Small intestine (tissue), 7 donors: Measurements from ENCODE around the gene ZSCAN2. TPM values are rescaled to one million over a fixed set of nuclear protein-coding genes. Genes with fewer than 3 reads are reported as not detected.

ENCODE experiments used
- DNase-seq, 2 donors: peaks; one replicate each; pipeline versions ENCODE4 v3.0.0 to v3.0.0-alpha.2; 2013
- FAIRE-seq: peaks from 2 replicates; lab custom pipeline; 2012; peaks lifted over from hg19 to GRCh38; lab: Jason Lieb, UNC
- H3K27ac ChIP-seq, 3 donors: one replicate each; pipeline ENCODE4 v1.5.1; 2013; ENCODE audit warnings: low read length in 2 of 3, mild to moderate bottlenecking in 2 of 3, control low read depth in 1 of 3, inconsistent platforms in 1 of 3, low read depth in 1 of 3, moderate library complexity in 1 of 3
- H3K27me3 ChIP-seq, 3 donors: one replicate each; pipeline ENCODE4 v1.6.1; 2013; ENCODE audit warnings: low read length in 3 of 3, inconsistent platforms in 1 of 3; ENCODE audit not compliant: control insufficient read depth in 3 of 3, insufficient read depth in 3 of 3
- H3K36me3 ChIP-seq, 3 donors: one replicate each; pipeline ENCODE4 v1.6.1; 2013; ENCODE audit warnings: low read length in 3 of 3, inconsistent platforms in 1 of 3, low read depth in 1 of 3, mild to moderate bottlenecking in 1 of 3, moderate library complexity in 1 of 3; ENCODE audit not compliant: control insufficient read depth in 3 of 3, insufficient read depth in 2 of 3
- H3K4me1 ChIP-seq, 3 donors: one replicate each; pipeline ENCODE4 v1.6.1; 2013; ENCODE audit warnings: low read length in 2 of 3, inconsistent platforms in 1 of 3, low read depth in 1 of 3, mild to moderate bottlenecking in 1 of 3, moderate library complexity in 1 of 3; ENCODE audit not compliant: control insufficient read depth in 3 of 3, insufficient read depth in 2 of 3
- H3K4me3 ChIP-seq, 3 donors: one replicate each; pipeline ENCODE4 v1.5.1; 2013; ENCODE audit warnings: low read length in 3 of 3, control low read depth in 1 of 3, inconsistent platforms in 1 of 3, low read depth in 1 of 3, mild to moderate bottlenecking in 1 of 3, moderate library complexity in 1 of 3
- H3K9me3 ChIP-seq, 2 donors: one replicate each; pipeline ENCODE4 v1.6.1; 2013; ENCODE audit warnings: low read depth in 1 of 2, low read length in 1 of 2; ENCODE audit not compliant: control insufficient read depth in 2 of 2, insufficient read depth in 1 of 2
- WGBS, 3 donors: extraction: QIAGEN DNeasy Blood & Tissue Kit; methylation state at CpG; one replicate each; pipeline ENCODE4 v1.1.7; 2013; 5-methylcytosine and 5-hydroxymethylcytosine counted together
- polyA plus RNA-seq, 4 donors: library from polyadenylated mRNA; stranded (reverse) in 3 of 4; unstranded in 1 of 4; fragments of 200-250 nt in 3 of 4; fragments of 120-200 nt in 1 of 4; gene quantifications; one replicate each; pipeline versions ENCODE4 v1.2.1 to v1.2.3, GENCODE V29; 2013
- donor health status: healthy with polysubstance abuse.
- donor health status: control.
- donor health status: control.
- donor health status: Bipolar disorder and iron deficiency.
- donor health status: healthy.

Gene ZSCAN2
- polyA plus RNA-seq, 4 donors = 3.2 to 14.0 (median 4.5) TPM

GRCh38 chr15:84603630-84604379 is 3.0 kb downstream of the ZSCAN2 start:
- no peak for FAIRE-seq
- 91 to 94% (median 93%) methylated on average over 14 of the region's 14 CpGs for WGBS, 3 donors
- H3K27ac ChIP-seq = no peak overlapping the region

GRCh38 chr15:84604826-84605553 is 4.2 kb downstream of the ZSCAN2 start:
- no peaks in the 10 kb centered on the region for H3K9me3 ChIP-seq
- 67 to 77% (median 76%) methylated on average over 19 of the region's 19 CpGs for WGBS, 3 donors
- DNase-seq (no peak), FAIRE-seq (no peak)
- peak overlapping the region in 1 of 3 donors; percentile 15 for H3K27ac ChIP-seq
- H3K27me3 ChIP-seq = no peaks in the 10 kb centered on the region
- no peak overlapping the region for H3K4me3 ChIP-seq
- peaks cover 0 to 24% (median 2%) of the 10 kb centered on the region in 3 donors for H3K4me1 ChIP-seq
- peaks cover 0 to 42% (median 0%) of the 10 kb centered on the region in 3 donors for H3K36me3 ChIP-seq

More at GRCh38 chr15:84603630-84604379, 3.0 kb downstream of the ZSCAN2 start:
- no peak for DNase-seq
- H3K4me1 ChIP-seq = peaks cover 0 to 26% (median 2%) of the 10 kb centered on the region in 3 donors
- H3K4me3 ChIP-seq = no peak overlapping the region
- H3K9me3 ChIP-seq = no peaks in the 10 kb centered on the region
- peaks cover 0 to 31% (median 0%) of the 10 kb centered on the region in 3 donors for H3K36me3 ChIP-seq
- H3K27me3 ChIP-seq = no peaks in the 10 kb centered on the region

GRCh38 chr15:84605554-84605882 is 4.7 kb downstream of the ZSCAN2 start:
- DNase-seq (no peak), FAIRE-seq (no peak)
- no peak overlapping the region for H3K4me3 ChIP-seq
- H3K36me3 ChIP-seq = peaks cover 0 to 42% (median 0%) of the 10 kb centered on the region in 3 donors
- peak overlapping the region in 1 of 3 donors; percentile 15 for H3K27ac ChIP-seq
- no peaks in the 10 kb centered on the region for H3K27me3 ChIP-seq
- H3K4me1 ChIP-seq = peaks cover 0 to 24% (median 2%) of the 10 kb centered on the region in 3 donors
- WGBS, 3 donors = 55 to 66% (median 63%) methylated on average over 2 of the region's 2 CpGs
- no peaks in the 10 kb centered on the region for H3K9me3 ChIP-seq

- peaks cover 0 to 21% (median 2%) of the 10 kb centered on the region in 3 donors for H3K4me1 ChIP-seq
- peak; percentile 61 to 72 for DNase-seq
- H3K9me3 ChIP-seq = no peaks in the 10 kb centered on the region
- H3K27ac ChIP-seq = peak overlapping the region in 1 of 3 donors; percentile 86
- no peak overlapping the region for H3K4me3 ChIP-seq
- H3K27me3 ChIP-seq = no peaks in the 10 kb centered on the region
- WGBS, 3 donors = 35 to 61% (median 53%) methylated on average over 8 of the region's 8 CpGs
- H3K36me3 ChIP-seq = peaks cover 0 to 50% (median 0%) of the 10 kb centered on the region in 3 donors
- FAIRE-seq = no peak
Measured at GRCh38 chr15:84606653-84607120, 5.9 kb downstream of the ZSCAN2 start.

GRCh38 chr15:84608707-84609284 is 8.0 kb downstream of the ZSCAN2 start:
- Histone ChIP-seq H3K27me3 (no peaks in the 10 kb centered on the region), H3K4me3 (no peak overlapping the region), H3K4me1 (peaks cover 0 to 20% (median 2%) of the 10 kb centered on the region in 3 donors), H3K27ac (no peak overlapping the region), H3K9me3 (no peaks in the 10 kb centered on the region), H3K36me3 (peaks cover 0 to 54% (median 0%) of the 10 kb centered on the region in 3 donors)
- DNase-seq = no peak
- WGBS, 3 donors = 63 to 83% (median 68%) methylated on average over 1 of the region's 1 CpG
- FAIRE-seq = no peak

- 77 to 91% (median 89%) methylated on average over 11 of the region's 11 CpGs for WGBS, 3 donors
- H3K27ac ChIP-seq = no peak overlapping the region
Measured at GRCh38 chr15:84609818-84610525, 9.2 kb downstream of the ZSCAN2 start.

GRCh38 chr15:84611631-84612030 is 10.8 kb downstream of the ZSCAN2 start:
- no peaks in the 10 kb centered on the region for H3K27me3 ChIP-seq
- H3K9me3 ChIP-seq = no peaks in the 10 kb centered on the region
- H3K36me3 ChIP-seq = peaks cover 0 to 42% (median 0%) of the 10 kb centered on the region in 3 donors
- 95 to 97% (median 96%) methylated on average over 7 of the region's 7 CpGs for WGBS, 3 donors
- no peak overlapping the region for H3K4me3 ChIP-seq
- FAIRE-seq = no peak
- DNase-seq = no peak
- H3K27ac ChIP-seq = no peak overlapping the region
- peaks cover 0 to 7% (median 2%) of the 10 kb centered on the region in 3 donors for H3K4me1 ChIP-seq

More at GRCh38 chr15:84609818-84610525, 9.2 kb downstream of the ZSCAN2 start:
- Histone ChIP-seq H3K4me1 (peaks cover 0 to 20% (median 2%) of the 10 kb centered on the region in 3 donors), H3K36me3 (peaks cover 0 to 43% (median 0%) of the 10 kb centered on the region in 3 donors), H3K4me3 (no peak overlapping the region), H3K27me3 (no peaks in the 10 kb centered on the region), H3K9me3 (no peaks in the 10 kb centered on the region)
- FAIRE-seq (no peak), DNase-seq (no peak)
